NCI-H2171 (cell line): ENCODE data around the gene TTYH1.
A peak's percentile ranks its signal among the peaks of the same experiment; 100 is the strongest.
"Not testable (repeated sequence)": the region's sequence is repeated elsewhere in the genome, so short reads cannot be mapped to it uniquely, and the experiment has no call there.

ENCODE experiments used
- DNase-seq: peaks from one replicate; lab custom pipeline; 2025; lab: John Stamatoyannopoulos, UW

The TTYH1 gene

GRCh38 chr19:54446349-54446748, 31.1 kb downstream of the TTYH1 start:
- not testable (repeated sequence) for DNase-seq

DNA sequence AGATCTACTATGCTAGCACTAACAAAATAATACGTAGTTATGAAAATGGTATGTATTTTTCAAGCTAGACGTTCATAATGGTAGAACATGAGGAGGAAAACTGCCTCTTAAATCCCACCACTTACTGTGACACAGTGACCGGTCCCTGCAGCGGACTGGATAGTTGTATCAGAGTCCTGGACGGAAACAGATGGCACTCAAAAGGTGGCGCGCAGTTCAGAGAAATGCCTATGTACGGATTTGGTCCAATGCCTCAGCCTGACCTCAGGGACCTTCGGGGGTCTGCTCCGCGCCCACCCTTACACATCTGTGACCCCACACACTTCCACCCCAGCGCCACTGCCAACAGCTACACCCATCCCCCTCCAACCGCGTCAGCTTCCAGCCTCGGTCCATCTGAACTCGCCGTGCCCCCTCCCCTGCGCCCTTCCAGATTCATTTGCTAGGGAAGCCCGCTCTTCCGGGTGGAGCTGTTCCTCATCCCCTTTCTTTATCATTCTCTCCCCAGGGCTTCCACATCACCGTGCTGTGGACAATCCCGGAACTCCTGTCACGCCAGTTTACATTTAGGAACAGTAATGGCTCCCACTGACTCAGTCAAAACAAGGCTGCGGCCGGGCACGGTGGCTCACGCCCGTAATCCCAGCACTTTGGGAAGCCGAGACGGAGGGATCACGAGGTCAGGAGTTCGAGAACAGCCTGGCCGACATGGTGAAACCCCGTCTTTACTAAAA, 32.9 kb downstream of the TTYH1 start:
- DNase-seq, result no peak

DNA sequence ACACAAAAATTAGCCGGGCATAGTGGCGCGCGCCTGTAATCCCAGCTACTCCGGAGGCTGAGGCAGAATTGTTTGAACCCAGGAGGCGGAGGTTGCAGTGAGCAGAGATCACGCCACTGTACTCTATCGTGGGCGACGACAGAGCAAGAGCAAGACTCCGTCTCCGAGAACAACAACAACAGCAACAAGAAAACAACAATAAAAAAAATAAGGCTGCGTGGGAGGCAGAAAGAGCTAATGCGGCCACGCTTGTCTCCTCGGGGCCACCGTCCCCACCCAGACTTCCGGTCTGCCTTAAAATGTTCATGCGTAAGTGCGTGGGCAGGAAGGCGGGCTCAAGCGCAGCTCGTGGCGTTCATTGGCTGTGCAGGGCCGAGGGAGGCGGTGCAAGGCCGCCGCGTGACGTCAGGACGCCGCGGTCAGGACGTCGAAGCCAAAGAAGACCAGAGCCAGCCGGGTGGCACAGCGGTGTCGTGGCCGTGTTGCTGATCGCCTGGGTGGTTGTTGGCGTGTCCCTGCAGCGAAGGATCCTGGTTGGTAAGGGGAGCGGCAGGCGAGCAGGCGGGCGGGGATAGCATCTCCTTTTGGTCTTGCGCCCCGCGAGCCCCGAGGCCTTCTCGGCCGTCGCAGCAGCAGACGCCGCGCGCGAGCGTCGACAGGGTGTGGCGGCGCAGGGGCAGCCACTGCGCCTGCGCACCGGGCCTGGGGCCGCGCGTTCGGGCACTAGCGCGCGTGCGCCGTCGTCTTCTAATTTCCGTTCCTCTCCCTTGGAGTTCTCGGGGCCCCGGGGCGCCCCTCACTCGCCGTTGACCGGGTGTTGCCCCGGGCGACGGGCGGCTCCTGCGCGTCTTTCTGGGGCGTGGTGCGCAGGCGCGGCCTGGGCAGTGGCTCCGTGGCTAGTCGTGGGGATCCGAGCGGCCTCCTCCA, 33.8 kb downstream of the TTYH1 start, which contains the start of gene LENG8:
TSS of gene LENG8 (plus strand) at position 426 of the 927 bp plus-strand sequence. CDS start 2,146 bp downstream, outside the sequence.
- peak; percentile 95 for DNase-seq

DNA sequence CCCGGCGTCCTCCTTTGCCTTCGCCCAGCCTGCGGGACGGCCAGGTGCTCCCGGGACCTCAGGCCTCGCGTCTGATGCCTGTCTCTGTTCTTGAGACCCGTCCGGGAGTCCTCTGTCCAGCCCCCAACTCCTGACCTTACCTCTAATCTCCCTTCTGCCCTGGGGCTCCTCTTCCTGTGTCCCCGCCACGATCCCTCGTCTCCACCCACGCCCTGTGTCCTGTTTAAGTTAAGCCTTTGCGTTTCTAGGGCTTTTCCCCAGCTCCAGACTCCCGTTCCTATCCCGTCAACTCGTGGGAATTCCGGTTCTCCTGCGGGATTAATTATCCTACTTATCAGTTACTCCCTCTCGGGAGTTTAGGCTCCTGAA, 34.4 kb downstream of the TTYH1 start:
- DNase-seq, result no peak

DNA sequence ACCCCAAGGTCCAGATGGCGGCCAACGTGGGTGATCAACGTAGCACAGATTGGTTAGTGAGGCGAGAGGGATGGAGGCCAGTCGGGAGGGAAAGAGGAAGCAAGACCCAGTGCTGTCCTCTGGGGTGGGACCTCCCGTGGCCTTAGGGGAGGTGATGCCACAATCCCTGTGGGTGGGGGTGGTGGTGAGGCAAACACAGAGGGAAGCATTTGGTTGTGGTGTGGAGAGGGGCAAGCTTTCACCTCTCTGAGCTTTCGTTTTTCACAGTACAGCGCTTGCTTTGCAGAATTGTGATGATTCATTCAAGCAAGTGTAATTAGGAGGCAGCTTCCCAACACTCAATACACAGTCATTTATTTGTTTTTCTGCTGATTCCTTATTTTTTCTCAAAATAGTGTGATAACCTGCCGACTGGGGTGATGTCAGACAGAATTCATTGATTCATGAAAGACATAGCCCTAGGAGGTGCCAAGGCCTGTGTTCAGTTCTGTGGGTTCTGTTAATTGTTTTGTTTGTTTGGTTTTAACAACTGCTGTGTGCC, 36.1 kb downstream of the TTYH1 start:
- no peak for DNase-seq

- DNase-seq, result no peak
Observed at GRCh38 chr19:54451997-54452396, 36.7 kb downstream of the TTYH1 start.

GRCh38 chr19:54452626-54453025, 37.4 kb downstream of the TTYH1 start:
- DNase-seq, result no peak

DNA sequence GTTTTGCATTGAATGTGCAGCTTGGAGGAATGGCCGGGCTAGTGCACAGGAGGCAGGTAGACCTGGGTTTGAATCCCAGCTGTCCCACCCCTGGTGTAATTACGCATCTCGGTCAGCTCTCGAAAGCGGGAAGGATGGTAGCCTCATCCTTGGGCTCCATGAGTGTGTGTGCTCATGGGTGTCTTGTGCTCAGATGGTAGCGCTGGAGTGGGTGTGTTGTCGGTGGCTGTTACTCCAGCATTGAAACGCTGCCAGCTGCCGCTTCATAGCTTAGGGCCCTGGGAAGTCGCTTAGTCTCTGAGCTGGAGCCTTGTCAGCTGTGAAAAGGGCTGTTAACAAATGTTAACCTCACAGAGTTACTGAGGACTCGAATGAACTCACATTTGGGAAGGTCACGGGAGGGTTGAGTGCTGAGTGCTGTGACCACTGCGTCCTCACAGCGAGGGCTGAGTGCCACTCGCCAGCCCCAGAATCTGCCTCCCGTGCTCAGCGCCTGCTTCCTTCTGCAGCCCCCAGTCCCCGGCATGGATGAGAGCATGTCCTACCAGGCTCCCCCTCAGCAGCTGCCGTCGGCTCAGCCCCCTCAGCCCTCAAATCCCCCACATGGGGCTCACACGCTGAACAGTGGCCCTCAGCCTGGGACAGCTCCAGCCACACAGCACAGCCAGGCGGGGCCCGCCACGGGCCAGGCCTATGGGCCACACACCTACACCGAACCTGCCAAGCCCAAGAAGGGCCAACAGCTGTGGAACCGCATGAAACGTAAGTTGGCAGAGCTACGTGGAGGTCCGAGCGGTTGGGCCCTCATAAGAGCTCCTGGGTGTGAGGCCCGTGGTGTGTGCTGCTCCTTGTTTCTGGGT, 38.9 kb downstream of the TTYH1 start:
- no peak for DNase-seq

- DNase-seq, result no peak
Observed at GRCh38 chr19:54454781-54455675, 39.8 kb downstream of the TTYH1 start.

DNA sequence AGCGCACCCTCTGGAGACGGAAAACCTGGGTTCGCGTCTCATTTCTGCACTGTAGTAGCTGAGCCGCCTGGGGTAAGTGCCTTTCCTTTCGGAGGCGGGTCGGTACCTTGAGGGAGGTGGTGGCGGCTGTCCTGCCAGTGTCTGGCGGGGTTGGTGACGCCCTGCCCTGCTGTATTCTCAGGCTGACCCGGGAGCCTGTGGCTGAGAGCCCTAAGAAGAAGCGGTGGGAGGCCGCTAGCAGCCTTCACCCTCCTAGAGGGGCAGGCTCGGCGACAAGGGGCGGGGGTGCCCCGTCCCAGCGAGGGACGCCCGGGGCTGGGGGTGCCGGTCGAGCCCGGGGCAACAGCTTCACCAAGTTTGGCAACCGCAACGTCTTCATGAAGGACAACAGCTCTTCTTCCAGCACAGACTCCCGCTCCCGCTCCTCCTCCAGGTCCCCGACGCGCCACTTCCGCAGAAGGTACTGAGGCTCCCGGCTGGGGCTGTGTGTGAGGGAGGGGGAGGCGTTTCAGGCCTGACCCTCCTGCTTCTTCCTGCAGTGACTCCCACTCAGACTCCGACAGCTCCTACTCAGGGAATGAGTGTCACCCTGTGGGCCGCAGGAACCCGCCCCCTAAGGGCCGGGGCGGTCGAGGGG, 40.6 kb downstream of the TTYH1 start:
- DNase-seq, result no peak

GRCh38 chr19:54456423-54457373, 41.4 kb downstream of the TTYH1 start:
- DNase-seq, result no peak

GRCh38 chr19:54457773-54458647, 42.7 kb downstream of the TTYH1 start:
- no peak for DNase-seq

DNA sequence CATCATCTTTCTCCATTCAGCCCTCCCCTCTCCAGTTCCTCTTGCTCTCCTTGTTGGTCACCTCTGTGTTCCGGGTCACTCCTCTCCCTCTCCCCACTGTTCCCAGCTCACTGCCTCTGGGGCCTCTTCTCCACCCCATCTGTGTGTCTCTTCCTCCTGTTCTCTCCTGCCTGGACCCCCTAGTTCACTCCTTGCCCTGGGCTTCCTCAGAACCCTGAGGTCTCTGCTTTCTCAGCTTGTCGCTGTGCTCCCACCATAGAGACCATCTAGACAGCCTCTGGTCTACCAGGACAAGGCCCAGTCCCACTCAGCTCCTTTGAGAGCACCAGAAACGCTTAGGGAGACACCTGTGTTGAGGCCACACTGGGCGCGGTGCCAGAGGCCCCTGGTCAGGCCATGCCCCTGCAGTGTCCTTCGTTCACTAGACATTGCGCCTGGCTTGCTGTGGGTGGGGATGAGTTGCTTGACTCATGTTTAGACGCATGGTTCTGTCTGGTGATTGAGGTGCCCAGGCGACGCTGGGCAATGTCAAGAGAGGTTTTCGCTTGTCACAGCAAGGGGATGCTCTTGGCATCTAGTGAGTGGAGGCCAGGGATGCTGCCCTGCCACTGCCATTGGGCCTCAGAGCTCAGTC, 43.5 kb downstream of the TTYH1 start:
- DNase-seq, result no peak

- DNase-seq, result no peak
Observed at GRCh38 chr19:54459282-54460229, 44.3 kb downstream of the TTYH1 start.

DNA sequence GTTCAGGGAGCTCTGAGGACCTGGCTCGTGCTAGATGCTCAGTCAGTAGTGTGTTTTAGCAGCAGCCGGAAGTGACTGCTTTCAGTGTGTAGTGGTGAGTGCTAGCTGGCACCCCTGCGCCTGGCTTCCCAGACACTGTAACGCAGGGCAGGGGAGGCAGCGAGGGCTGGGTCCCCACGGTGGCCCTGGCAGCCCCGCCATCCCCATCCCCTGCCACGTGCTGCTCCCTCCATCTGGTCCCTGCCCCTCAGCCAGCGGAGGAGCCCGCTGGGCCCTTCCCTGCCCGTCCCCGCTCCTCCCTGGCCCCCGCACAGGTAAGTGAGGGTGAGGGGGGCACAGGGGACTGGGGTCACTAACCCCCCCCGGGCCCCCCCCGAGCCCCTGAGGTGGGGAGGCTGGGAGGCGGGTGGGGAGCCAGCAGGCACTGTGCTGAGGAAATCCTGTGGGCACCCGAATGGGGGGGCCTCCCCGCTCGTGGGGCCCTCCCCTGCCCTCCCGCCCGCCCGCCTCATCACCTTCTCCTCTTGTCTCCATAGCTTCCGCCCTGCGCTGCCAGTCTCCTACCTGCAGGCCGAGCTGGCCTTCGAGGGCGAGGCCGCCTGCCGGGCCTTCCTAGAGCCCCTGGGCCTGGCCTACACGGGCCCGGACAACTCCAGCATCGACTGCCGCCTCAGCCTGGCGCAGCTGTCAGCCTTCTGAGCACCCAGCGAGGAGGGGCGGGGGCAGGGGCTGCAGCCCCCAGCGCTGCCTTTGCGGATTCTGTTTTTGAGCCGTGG, 45.2 kb downstream of the TTYH1 start:
- DNase-seq, result no peak

- DNase-seq, result no peak
Observed at GRCh38 chr19:54461210-54461609, 45.9 kb downstream of the TTYH1 start.
